Mesenchymal stem cell (in vitro differentiated cells and primary cell): ENCODE results near the gene RAB10.

ENCODE experiments used
- DNase-seq: peaks from one replicate; pipeline ENCODE4 v3.0.0-alpha.2; 2013
- H2AFZ ChIP-seq: one replicate; pipeline ENCODE4 v1.6.1; 2013; ENCODE audit warnings: low read depth, mild to moderate bottlenecking, control low read depth, inconsistent platforms, low read length, moderate library complexity
- H2AK5ac ChIP-seq: 2 replicates; pipeline ENCODE4 v1.6.1; 2013; ENCODE audit warnings: low read length, moderate library complexity, mild to moderate bottlenecking, inconsistent platforms; ENCODE audit not compliant: severe bottlenecking
- H2BK120ac ChIP-seq: one replicate; pipeline ENCODE4 v1.6.1; 2013; ENCODE audit warnings: low read depth, mild to moderate bottlenecking, inconsistent platforms, low read length, moderate library complexity
- H2BK12ac ChIP-seq, 2 experiments: one replicate each; pipeline ENCODE4 v1.6.1; 2013; ENCODE audit warnings: inconsistent platforms in 2 of 2, low read length in 2 of 2, mild to moderate bottlenecking in 2 of 2, moderate library complexity in 2 of 2, control low read depth in 1 of 2
- H2BK15ac ChIP-seq: one replicate; pipeline ENCODE4 v1.6.1; 2013; ENCODE audit warnings: mild to moderate bottlenecking, low read depth, inconsistent platforms; ENCODE audit not compliant: poor library complexity, severe bottlenecking
- H2BK5ac ChIP-seq: 2 replicates; pipeline ENCODE4 v1.6.1; 2013; ENCODE audit warnings: low read depth, mild to moderate bottlenecking, low read length, control low read depth, inconsistent platforms; ENCODE audit not compliant: poor library complexity, severe bottlenecking
- H3K14ac ChIP-seq, 2 experiments: one replicate each; pipeline ENCODE4 v1.6.1; 2013; ENCODE audit warnings: inconsistent platforms in 2 of 2, low read length in 2 of 2, control low read depth in 1 of 2, mild to moderate bottlenecking in 1 of 2, moderate library complexity in 1 of 2
- H3K18ac ChIP-seq, 2 experiments: one replicate each; pipeline ENCODE4 v1.6.1; 2013; ENCODE audit warnings: inconsistent platforms in 2 of 2, low read length in 2 of 2, control low read depth in 1 of 2, low read depth in 1 of 2, mild to moderate bottlenecking in 1 of 2
- H3K23ac ChIP-seq, 2 experiments: one replicate each; pipeline ENCODE4 v1.6.1; 2013; ENCODE audit warnings: inconsistent platforms in 2 of 2, low read length in 2 of 2, mild to moderate bottlenecking in 2 of 2, moderate library complexity in 2 of 2, control low read depth in 1 of 2
- H3K27ac ChIP-seq: 2 replicates; pipeline ENCODE4 v1.5.1; 2013; ENCODE audit warnings: mild to moderate bottlenecking, moderate library complexity, low read length, control low read depth, inconsistent platforms; ENCODE audit not compliant: poor library complexity, severe bottlenecking
- H3K27me3 ChIP-seq, 2 experiments: 2 replicates each; pipeline versions ENCODE4 v1.6.1 to v1.7.0; 2013; ENCODE audit warnings: low read length in 2 of 2, mild to moderate bottlenecking in 2 of 2, moderate library complexity in 2 of 2, control low read depth in 1 of 2, inconsistent platforms in 1 of 2; ENCODE audit not compliant: control insufficient read depth in 1 of 2, insufficient read depth in 1 of 2
- H3K36me3 ChIP-seq, 2 experiments: 2 replicates each; pipeline versions ENCODE4 v1.6.1 to v1.7.0; 2013; ENCODE audit warnings: low read length in 2 of 2, control low read depth in 1 of 2, inconsistent platforms in 1 of 2, low read depth in 1 of 2, mild to moderate bottlenecking in 1 of 2; ENCODE audit not compliant: insufficient read depth in 2 of 2, control insufficient read depth in 1 of 2
- H3K4ac ChIP-seq, 2 experiments: one replicate each; pipeline ENCODE4 v1.6.1; 2013; ENCODE audit warnings: inconsistent platforms in 2 of 2, low read length in 2 of 2, mild to moderate bottlenecking in 2 of 2, moderate library complexity in 2 of 2, control low read depth in 1 of 2, low read depth in 1 of 2
- H3K4me1 ChIP-seq: 2 replicates; pipeline ENCODE4 v1.6.1; 2013; ENCODE audit warnings: low read depth, low read length, control low read depth; ENCODE audit not compliant: control insufficient read depth, insufficient read depth
- H3K4me2 ChIP-seq: 2 replicates; pipeline ENCODE4 v1.6.1; 2013; ENCODE audit warnings: low read length, mild to moderate bottlenecking, inconsistent platforms; ENCODE audit not compliant: poor library complexity, severe bottlenecking
- H3K4me3 ChIP-seq, 2 experiments: 2 replicates each; pipeline versions ENCODE4 v1.5.1 to v1.7.0; 2013; ENCODE audit warnings: low read length in 2 of 2, mild to moderate bottlenecking in 2 of 2, control low read depth in 1 of 2, low read depth in 1 of 2; ENCODE audit not compliant: insufficient read depth in 1 of 2
- H3K79me1 ChIP-seq: replicated peaks from 2 replicates; pipeline ENCODE4 v1.6.1; 2013; ENCODE audit warnings: mild to moderate bottlenecking, control low read depth, low read length, inconsistent platforms; ENCODE audit not compliant: poor library complexity, severe bottlenecking
- H3K9ac ChIP-seq: 2 replicates; pipeline ENCODE4 v1.7.0; 2013; ENCODE audit warnings: mild to moderate bottlenecking, low read length, moderate library complexity
- H3K9me3 ChIP-seq: 2 replicates; pipeline ENCODE4 v1.7.0; 2013; ENCODE audit warnings: mild to moderate bottlenecking, low read length; ENCODE audit not compliant: control insufficient read depth
- H4K8ac ChIP-seq: one replicate; pipeline ENCODE4 v1.6.1; 2013; ENCODE audit warnings: inconsistent platforms, mild to moderate bottlenecking, low read length, moderate library complexity
- H4K91ac ChIP-seq: one replicate; pipeline ENCODE4 v1.6.1; 2013; ENCODE audit warnings: mild to moderate bottlenecking, low read length, inconsistent platforms
- WGBS: methylation state at CpG from one replicate; pipeline ENCODE4 v1.1.7; 2013; ENCODE audit warnings: mixed read lengths; 5-methylcytosine and 5-hydroxymethylcytosine counted together

The RAB10 gene

DNA sequence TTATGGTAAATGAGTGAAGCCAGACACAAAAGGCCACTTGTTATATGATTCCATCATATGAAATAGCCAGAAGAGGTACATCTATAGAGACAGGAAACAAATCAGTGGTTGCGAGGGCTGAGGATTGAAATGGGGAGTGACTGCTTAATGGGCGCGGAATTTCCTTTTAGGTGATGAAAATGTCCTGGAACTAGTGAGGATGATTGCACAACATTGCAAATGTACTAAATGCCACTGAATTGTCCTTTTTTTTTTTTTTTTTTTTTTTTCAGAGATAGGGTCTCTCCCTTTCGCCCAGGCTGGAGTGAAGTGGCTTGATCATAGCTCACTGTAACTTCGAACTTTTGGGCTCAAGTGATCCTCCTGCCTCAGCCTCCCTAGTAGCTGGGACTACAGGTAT is 123.7 kb downstream of the RAB10 start:
- H2BK120ac ChIP-seq: no peak overlapping the region
- no peak overlapping the region for H2AFZ ChIP-seq
- peaks cover 0 to 3% of the 10 kb centered on the region in 2 experiments for H3K27me3 ChIP-seq
- H2BK12ac ChIP-seq: no peak overlapping the region
- no peak overlapping the region for H2BK15ac ChIP-seq
- no peak overlapping the region for H4K8ac ChIP-seq
- no peak overlapping the region for H2AK5ac ChIP-seq
- no peak overlapping the region for H3K9ac ChIP-seq
- H3K79me1 ChIP-seq: no peaks in the 10 kb centered on the region
- no peaks in the 10 kb centered on the region for H3K36me3 ChIP-seq
- no peak overlapping the region for H4K91ac ChIP-seq
- 94% methylated on average over 5 of the region's 5 CpGs for WGBS
- no peak overlapping the region for H3K4me3 ChIP-seq
- no peak overlapping the region for H3K27ac ChIP-seq
- no peak overlapping the region for H2BK5ac ChIP-seq
- no peak overlapping the region for H3K18ac ChIP-seq
- H3K14ac ChIP-seq: no peak overlapping the region
- H3K9me3 ChIP-seq: peaks cover 9% of the 10 kb centered on the region
- H3K4me1 ChIP-seq: no peaks in the 10 kb centered on the region
- no peak overlapping the region for H3K4ac ChIP-seq
- no peak overlapping the region for H3K23ac ChIP-seq
- DNase-seq: no peak
- H3K4me2 ChIP-seq: no peak overlapping the region

DNA sequence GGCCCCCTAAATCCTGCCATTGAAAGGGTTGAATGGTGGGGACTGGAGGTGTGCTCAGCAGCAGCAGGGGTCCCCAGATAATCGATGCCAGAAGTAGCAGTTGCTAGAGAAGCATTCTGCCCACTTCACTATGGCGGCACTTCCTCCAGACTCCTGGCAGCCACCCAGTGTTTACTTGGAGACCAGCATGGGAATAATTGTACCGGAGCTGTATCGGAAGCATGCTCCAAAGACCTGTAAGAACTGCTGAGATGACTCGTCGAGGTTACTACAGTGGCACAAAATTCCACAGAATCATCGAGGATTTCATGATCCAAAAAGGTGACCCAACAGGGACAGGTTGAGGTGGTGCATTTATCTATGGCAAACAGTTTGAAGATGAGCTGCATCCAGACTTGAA is 128.0 kb downstream of the RAB10 start:
- Histone ChIP-seq H2BK5ac (no peak overlapping the region), H4K91ac (no peak overlapping the region), H2AFZ (no peak overlapping the region), H3K9ac (no peak overlapping the region), H3K36me3 (no peaks in the 10 kb centered on the region), H3K4me3 (no peak overlapping the region), H3K27me3 (no peaks in the 10 kb centered on the region), H4K8ac (no peak overlapping the region), H2BK15ac (no peak overlapping the region), H3K4me2 (no peak overlapping the region), H3K18ac (no peak overlapping the region), H2BK120ac (no peak overlapping the region), H3K14ac (no peak overlapping the region), H2AK5ac (no peak overlapping the region), H2BK12ac (no peak overlapping the region), H3K79me1 (no peaks in the 10 kb centered on the region), H3K9me3 (no peaks in the 10 kb centered on the region), H3K4me1 (no peaks in the 10 kb centered on the region), H3K4ac (no peak overlapping the region), H3K23ac (no peak overlapping the region), H3K27ac (no peak overlapping the region)
- WGBS: 93% methylated on average over 7 of the region's 7 CpGs
- no peak for DNase-seq

DNA sequence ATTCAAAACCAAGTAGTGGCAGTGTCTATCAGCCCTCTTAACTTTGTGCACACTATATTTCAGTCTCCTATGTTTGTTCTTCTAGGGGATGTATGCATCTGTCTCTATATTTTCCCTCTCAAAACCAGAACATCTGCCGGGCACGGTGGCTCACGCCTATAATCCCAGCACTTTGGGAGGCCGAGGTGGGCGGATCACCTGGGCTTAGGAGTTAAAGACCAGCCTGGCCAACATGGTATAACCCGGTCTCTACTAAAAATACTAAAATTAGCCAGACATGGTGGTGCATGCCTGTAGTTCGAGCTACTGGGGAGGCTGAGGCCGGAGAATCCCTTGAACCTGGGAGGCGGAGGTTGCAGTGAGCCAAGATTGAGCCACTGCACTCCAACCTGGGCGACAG is 129.1 kb downstream of the RAB10 start:
- Histone ChIP-seq H3K79me1 (no peaks in the 10 kb centered on the region), H3K9me3 (no peaks in the 10 kb centered on the region), H2BK15ac (no peak overlapping the region), H2AFZ (no peak overlapping the region), H3K4me1 (no peaks in the 10 kb centered on the region), H3K27me3 (no peaks in the 10 kb centered on the region), H3K36me3 (no peaks in the 10 kb centered on the region), H2BK12ac (no peak overlapping the region), H4K8ac (no peak overlapping the region), H3K4me3 (no peak overlapping the region), H3K4ac (no peak overlapping the region), H3K27ac (no peak overlapping the region), H3K9ac (no peak overlapping the region), H2AK5ac (no peak overlapping the region), H3K23ac (no peak overlapping the region), H4K91ac (no peak overlapping the region), H2BK5ac (no peak overlapping the region), H3K14ac (no peak overlapping the region), H2BK120ac (no peak overlapping the region), H3K4me2 (no peak overlapping the region), H3K18ac (no peak overlapping the region)
- no peak for DNase-seq
- 97% methylated on average over 10 of the region's 10 CpGs for WGBS

DNA sequence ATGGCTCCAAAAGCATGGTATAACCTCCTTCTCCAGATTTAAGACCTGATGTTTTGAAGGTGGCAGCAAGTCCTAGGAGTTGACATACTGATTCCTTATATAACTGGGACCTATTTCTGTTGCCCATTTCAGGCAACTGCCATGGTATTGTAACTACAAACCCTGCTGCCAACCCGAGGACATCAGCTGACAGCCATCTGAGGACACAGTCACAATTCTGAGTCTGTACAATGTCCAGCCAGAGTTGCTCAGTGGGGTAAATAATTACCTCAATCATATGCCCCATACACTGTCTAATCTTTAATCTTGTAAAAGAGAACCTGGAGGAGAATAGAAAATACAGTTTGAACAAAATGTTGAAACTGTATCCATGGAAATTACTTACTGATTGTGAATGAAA is 130.3 kb downstream of the RAB10 start:
- Histone ChIP-seq H3K36me3 (no peaks in the 10 kb centered on the region), H4K8ac (no peak overlapping the region), H3K14ac (no peak overlapping the region), H2AK5ac (no peak overlapping the region), H2BK15ac (no peak overlapping the region), H3K4me3 (no peak overlapping the region), H3K9me3 (no peaks in the 10 kb centered on the region), H3K27me3 (no peaks in the 10 kb centered on the region), H3K18ac (no peak overlapping the region), H3K4me2 (no peak overlapping the region), H2BK12ac (no peak overlapping the region), H4K91ac (no peak overlapping the region), H3K27ac (no peak overlapping the region), H3K4ac (no peak overlapping the region), H2BK120ac (no peak overlapping the region), H3K23ac (no peak overlapping the region), H2BK5ac (no peak overlapping the region), H2AFZ (no peak overlapping the region), H3K4me1 (no peaks in the 10 kb centered on the region), H3K9ac (no peak overlapping the region), H3K79me1 (no peaks in the 10 kb centered on the region)
- DNase-seq: no peak
- 71% methylated on average over 1 of the region's 1 CpG for WGBS
